Natural killer cell (primary cell): Measurements from ENCODE around the gene NPY. TPM values are rescaled to one million over a fixed set of nuclear protein-coding genes. Genes with fewer than 3 reads are reported as not detected.

Experiments used
- ATAC-seq, 3 donors: fragments of 150-1000 bp in 2 of 3; fragments of 200-7000 bp in 1 of 3; cut with Tn5 transposase; 1 replicate in 1 of 3; 2 replicates in 2 of 3; pipeline ENCODE4 v1.10.0; 2021; ENCODE audit warnings: mild to moderate bottlenecking in 2 of 3, moderate library complexity in 2 of 3
- DNase-seq, 2 donors: peaks; one replicate each; pipeline versions ENCODE4 v3.0.0 to v3.0.0-alpha.2; 2013 to 2021; ENCODE audit warnings: mixed read lengths in 1 of 2
- H3K27ac ChIP-seq: one replicate; pipeline ENCODE4 v1.5.1; 2013; ENCODE audit warnings: mild to moderate bottlenecking, low read length
- H3K27me3 ChIP-seq: one replicate; pipeline ENCODE4 v1.6.1; 2013; ENCODE audit warnings: low read length; ENCODE audit not compliant: control insufficient read depth, insufficient read depth
- H3K36me3 ChIP-seq: one replicate; pipeline ENCODE4 v1.6.1; 2013; ENCODE audit warnings: low read length; ENCODE audit not compliant: control insufficient read depth, insufficient read depth
- H3K4me1 ChIP-seq: one replicate; pipeline ENCODE4 v1.6.1; 2013; ENCODE audit warnings: low read length; ENCODE audit not compliant: control insufficient read depth, insufficient read depth
- H3K4me3 ChIP-seq: one replicate; pipeline ENCODE4 v1.5.1; 2013; ENCODE audit warnings: low read length
- H3K9me3 ChIP-seq: one replicate; pipeline ENCODE4 v1.6.1; 2013; ENCODE audit warnings: low read length; ENCODE audit not compliant: control insufficient read depth, insufficient read depth
- H3K27ac Mint-ChIP-seq, 2 donors: one replicate each; pipeline ENCODE4 v1.8.0; 2022; ENCODE audit warnings: mild to moderate bottlenecking in 2 of 2, mixed read lengths in 2 of 2, moderate library complexity in 1 of 2
- H3K27me3 Mint-ChIP-seq, 2 donors: one replicate each; pipeline ENCODE4 v1.8.0; 2022; ENCODE audit warnings: low read depth in 2 of 2, mixed read lengths in 2 of 2
- H3K36me3 Mint-ChIP-seq: one replicate; pipeline ENCODE4 v1.8.0; 2022; ENCODE audit warnings: mixed read lengths
- H3K4me1 Mint-ChIP-seq, 2 donors: one replicate each; pipeline ENCODE4 v1.8.0; 2022; ENCODE audit warnings: mixed read lengths in 2 of 2
- H3K4me3 Mint-ChIP-seq: one replicate; pipeline ENCODE4 v1.8.0; 2022; ENCODE audit warnings: mild to moderate bottlenecking, moderate library complexity, mixed read lengths
- H3K9me3 Mint-ChIP-seq, 2 donors: one replicate each; pipeline ENCODE4 v1.8.0; 2022; ENCODE audit warnings: mixed read lengths in 2 of 2
- WGBS: methylation state at CpG from one replicate; pipeline ENCODE4 v1.1.7; 2013; ENCODE audit warnings: missing lambda C conversion rate; ENCODE audit not compliant: insufficient coverage; 5-methylcytosine and 5-hydroxymethylcytosine counted together
- intact Hi-C: fragments of 100-400 bp; cut with micrococcal nuclease; formaldehyde crosslinking; loops from one replicate; pipeline ENCODE4 v1.14.2; 2022
- total RNA-seq, 4 donors: library from RNA; stranded (reverse); fragments of 120-200 nt in 1 of 4; gene quantifications; one replicate each; pipeline versions ENCODE4 v1.2.3 to v1.2.4, GENCODE V29; 2013 to 2022
- TF ChIP-seq, protein P1 (sequence below): fragments of 200-600 bp; IDR thresholded peaks from one replicate; pipeline ENCODE4 v1.8.0; 2022; ENCODE audit warnings: antibody characterized with exemption

NPY gene
- total RNA-seq, 3 donors from 2014 or later (not counting 1 experiment from before 2014, with no cell fraction given) = not detected

DNA sequence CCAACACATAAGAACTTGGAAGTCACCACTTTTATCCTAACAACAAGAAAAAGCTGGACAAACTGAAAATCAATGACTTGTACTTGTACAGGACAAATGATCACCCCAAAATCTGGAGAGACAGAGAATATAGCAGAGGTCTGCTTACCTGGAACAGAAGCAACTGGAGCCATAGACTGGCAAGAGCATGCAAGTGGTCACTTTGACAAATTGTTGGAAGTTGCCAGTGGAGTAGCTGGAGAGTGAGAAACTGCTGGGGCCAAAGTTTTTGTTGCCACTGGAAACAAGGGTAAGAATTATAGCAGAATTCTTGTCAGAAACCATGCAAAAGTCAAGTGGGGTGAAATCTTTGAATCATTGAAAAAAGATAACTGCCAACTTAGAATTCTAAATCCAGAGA is 35.2 kb downstream of the NPY start:
- no peak for DNase-seq
- H3K27ac Mint-ChIP-seq = no peak overlapping the region
- peaks cover 12 to 61% of the 10 kb centered on the region in 2 donors for H3K27me3 Mint-ChIP-seq
- H3K9me3 Mint-ChIP-seq = no peaks in the 10 kb centered on the region
- no peaks in the 10 kb centered on the region for H3K36me3 ChIP-seq
- no peak overlapping the region for H3K27ac ChIP-seq
- no peaks in the 10 kb centered on the region for H3K4me1 Mint-ChIP-seq
- no peak overlapping the region for H3K4me3 ChIP-seq
- TF ChIP-seq, protein P1, sequence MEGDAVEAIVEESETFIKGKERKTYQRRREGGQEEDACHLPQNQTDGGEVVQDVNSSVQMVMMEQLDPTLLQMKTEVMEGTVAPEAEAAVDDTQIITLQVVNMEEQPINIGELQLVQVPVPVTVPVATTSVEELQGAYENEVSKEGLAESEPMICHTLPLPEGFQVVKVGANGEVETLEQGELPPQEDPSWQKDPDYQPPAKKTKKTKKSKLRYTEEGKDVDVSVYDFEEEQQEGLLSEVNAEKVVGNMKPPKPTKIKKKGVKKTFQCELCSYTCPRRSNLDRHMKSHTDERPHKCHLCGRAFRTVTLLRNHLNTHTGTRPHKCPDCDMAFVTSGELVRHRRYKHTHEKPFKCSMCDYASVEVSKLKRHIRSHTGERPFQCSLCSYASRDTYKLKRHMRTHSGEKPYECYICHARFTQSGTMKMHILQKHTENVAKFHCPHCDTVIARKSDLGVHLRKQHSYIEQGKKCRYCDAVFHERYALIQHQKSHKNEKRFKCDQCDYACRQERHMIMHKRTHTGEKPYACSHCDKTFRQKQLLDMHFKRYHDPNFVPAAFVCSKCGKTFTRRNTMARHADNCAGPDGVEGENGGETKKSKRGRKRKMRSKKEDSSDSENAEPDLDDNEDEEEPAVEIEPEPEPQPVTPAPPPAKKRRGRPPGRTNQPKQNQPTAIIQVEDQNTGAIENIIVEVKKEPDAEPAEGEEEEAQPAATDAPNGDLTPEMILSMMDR = no peak
- no peak overlapping the region for H3K4me3 Mint-ChIP-seq
- H3K9me3 ChIP-seq = no peaks in the 10 kb centered on the region
- H3K4me1 ChIP-seq = no peaks in the 10 kb centered on the region
- intact Hi-C loops = no loop called here
- no peaks in the 10 kb centered on the region for H3K36me3 Mint-ChIP-seq
- ATAC-seq = no peak
- no peaks in the 10 kb centered on the region for H3K27me3 ChIP-seq

DNA sequence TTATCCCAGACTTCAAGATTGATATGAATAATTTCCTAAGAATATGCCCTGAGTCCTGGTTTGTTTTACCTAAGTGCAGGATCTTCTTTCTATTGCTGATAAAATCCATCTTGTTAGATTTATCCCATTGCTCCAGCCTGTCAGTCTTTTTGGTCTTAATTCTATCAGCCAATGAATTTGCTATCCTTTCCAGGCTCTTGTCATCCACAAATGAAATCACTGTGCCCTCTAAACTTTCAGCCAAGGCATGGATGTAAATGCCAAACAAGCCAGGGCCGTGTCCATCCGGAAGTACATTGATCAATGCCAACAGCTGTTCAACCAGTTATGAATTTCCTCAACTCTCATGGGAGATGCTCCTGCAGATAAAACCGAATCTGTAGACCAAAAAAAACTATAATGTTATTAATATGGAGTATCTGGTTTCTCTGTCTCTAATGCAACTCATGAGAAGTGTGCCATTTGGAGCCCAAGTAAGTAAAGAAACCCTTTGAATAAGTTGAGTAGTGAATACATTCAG is 40.0 kb downstream of the NPY start:
- no peaks in the 10 kb centered on the region for H3K4me1 Mint-ChIP-seq
- no peaks in the 10 kb centered on the region for H3K9me3 Mint-ChIP-seq
- intact Hi-C loops = no loop called here
- Histone ChIP-seq H3K4me3 (no peak overlapping the region), H3K9me3 (no peaks in the 10 kb centered on the region), H3K27ac (no peak overlapping the region), H3K4me1 (no peaks in the 10 kb centered on the region), H3K27me3 (no peaks in the 10 kb centered on the region), H3K36me3 (no peaks in the 10 kb centered on the region)
- no peak overlapping the region for H3K4me3 Mint-ChIP-seq
- no peak overlapping the region for H3K27ac Mint-ChIP-seq
- TF ChIP-seq, protein P1 = no peak
- no peaks in the 10 kb centered on the region for H3K36me3 Mint-ChIP-seq
- ATAC-seq = no peak
- 85% methylated on average over 2 of the region's 3 CpGs for WGBS
- peaks cover 19 to 62% of the 10 kb centered on the region in 2 donors for H3K27me3 Mint-ChIP-seq
- DNase-seq = no peak

DNA sequence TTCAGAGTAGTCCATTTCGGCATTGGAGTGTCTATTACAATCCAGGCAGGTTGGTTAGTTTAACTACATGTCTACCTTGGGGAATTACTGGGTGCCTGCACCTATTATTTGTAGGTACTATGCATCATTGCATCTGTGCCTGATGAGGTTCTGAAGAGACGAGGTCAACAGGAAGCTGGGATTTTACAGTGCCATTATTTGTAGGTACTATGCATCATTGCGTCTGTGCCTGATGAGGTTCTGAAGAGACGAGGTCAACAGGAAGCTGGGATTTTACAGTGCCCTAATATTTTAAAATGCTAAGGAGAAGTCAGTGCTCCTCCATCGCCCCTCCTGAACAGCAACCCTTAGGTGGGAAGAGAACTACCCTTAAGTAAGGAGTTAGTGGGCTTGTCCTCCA is 41.7 kb downstream of the NPY start:
- Histone ChIP-seq H3K27ac (no peak overlapping the region), H3K4me1 (no peaks in the 10 kb centered on the region), H3K4me3 (no peak overlapping the region), H3K36me3 (no peaks in the 10 kb centered on the region), H3K9me3 (no peaks in the 10 kb centered on the region), H3K27me3 (no peaks in the 10 kb centered on the region)
- Mint-ChIP-seq H3K9me3 (no peaks in the 10 kb centered on the region), H3K36me3 (no peaks in the 10 kb centered on the region), H3K27ac (no peak overlapping the region), H3K4me1 (no peaks in the 10 kb centered on the region), H3K4me3 (no peak overlapping the region), H3K27me3 (peaks cover 19 to 55% of the 10 kb centered on the region in 2 donors)
- ATAC-seq = no peak
- intact Hi-C loops = no loop called here
- 70% methylated on average over 5 of the region's 5 CpGs for WGBS
- TF ChIP-seq, protein P1 = no peak
- no peak for DNase-seq

DNA sequence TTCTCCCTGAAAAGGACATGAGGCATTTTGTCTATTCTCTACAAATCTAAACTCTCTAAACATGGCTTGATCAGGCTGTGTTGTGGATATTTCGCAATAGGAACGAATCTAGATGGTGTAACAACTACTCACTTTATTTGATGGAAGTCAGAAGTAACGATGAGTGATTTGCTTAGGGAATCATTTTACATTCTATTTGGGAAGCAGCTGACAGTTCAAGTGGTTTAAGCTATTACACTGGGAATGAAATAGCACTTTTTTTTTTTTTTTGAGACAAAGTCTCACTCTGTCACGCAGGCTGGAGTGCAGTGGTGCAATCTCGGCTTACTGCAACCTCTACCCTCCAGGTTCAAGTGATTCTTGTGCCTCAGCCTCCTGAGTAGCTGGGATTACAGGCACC is 44.1 kb downstream of the NPY start:
- Mint-ChIP-seq H3K27me3 (peaks cover 21 to 47% of the 10 kb centered on the region in 2 donors), H3K36me3 (no peaks in the 10 kb centered on the region), H3K4me1 (no peaks in the 10 kb centered on the region), H3K4me3 (no peak overlapping the region), H3K9me3 (peaks cover 0 to 4% of the 10 kb centered on the region in 2 donors), H3K27ac (no peak overlapping the region)
- DNase-seq = no peak
- TF ChIP-seq, protein P1 = no peak
- intact Hi-C loops = no loop called here
- no peaks in the 10 kb centered on the region for H3K4me1 ChIP-seq
- no peaks in the 10 kb centered on the region for H3K27me3 ChIP-seq
- 57% methylated on average over 3 of the region's 5 CpGs for WGBS
- H3K4me3 ChIP-seq = no peak overlapping the region
- H3K36me3 ChIP-seq = no peaks in the 10 kb centered on the region
- ATAC-seq = no peak
- H3K9me3 ChIP-seq = no peaks in the 10 kb centered on the region
- no peak overlapping the region for H3K27ac ChIP-seq
